Testis (tissue), 3 donors: ENCODE measurements around the gene CORO1A. TPM values are rescaled to one million over a fixed set of nuclear protein-coding genes. Genes with fewer than 3 reads are reported as not detected.

ENCODE experiments used
- DNase-seq: peaks from one replicate; pipeline ENCODE4 v3.0.0-alpha.2; 2019
- H3K27ac ChIP-seq, 2 donors: fragments of 200-600 bp; sonication (generic); one replicate each; pipeline ENCODE4 v1.5.1; 2019
- H3K27me3 ChIP-seq: fragments of 200-600 bp; sonication (generic); one replicate; pipeline ENCODE4 v1.5.1; 2019
- H3K36me3 ChIP-seq: fragments of 200-600 bp; sonication (generic); one replicate; pipeline ENCODE4 v1.5.1; 2017; ENCODE audit warnings: low read depth; ENCODE audit errors: missing control alignments
- H3K4me1 ChIP-seq: fragments of 200-600 bp; sonication (generic); one replicate; pipeline ENCODE4 v1.5.1; 2019
- H3K4me3 ChIP-seq, 2 donors: fragments of 200-600 bp; sonication (generic); one replicate each; pipeline ENCODE4 v1.5.1; 2017 to 2019
- H3K9me3 ChIP-seq: fragments of 200-600 bp; sonication (generic); one replicate; pipeline ENCODE4 v1.5.1; 2017
- POLR2A ChIP-seq: fragments of 450-650 bp; IDR thresholded peaks from one replicate; pipeline ENCODE4 v1.6.1; 2017; ENCODE audit warnings: antibody characterized with exemption, mild to moderate bottlenecking, moderate library complexity
- WGBS, 2 donors: methylation state at CpG; one replicate each; pipeline ENCODE4 v1.1.5; 2018; 5-methylcytosine and 5-hydroxymethylcytosine counted together
- intact Hi-C: fragments of 100-400 bp; cut with DNase I; formaldehyde crosslinking; loops from one replicate; pipeline ENCODE4 v1.15.1; 2023; ENCODE audit warnings: low total_unique reads
- polyA plus RNA-seq: library from polyadenylated mRNA; stranded (reverse); fragments of 350-450 nt; fragmentation: Illumina TruSeq; extraction: RNeasy Lipid Tissue Mini Kit (QIAGEN cat#74804); gene quantifications from one replicate; pipeline ENCODE4 v1.2.3, GENCODE V29; 2014; ENCODE audit warnings: low read depth, low replicate concordance; ENCODE audit not compliant: insufficient read depth
- total RNA-seq, 2 donors: library from RNA; depleted of rRNA; stranded (reverse); fragments of >200 nt; gene quantifications; one replicate each; pipeline ENCODE4 v1.2.3, GENCODE V29; 2016
- TF ChIP-seq, protein P1 (sequence below), 3 experiments: fragments of 450-650 bp in 2 of 3; fragments of 200-600 bp in 1 of 3; sonication (generic) in 1 of 3; IDR thresholded peaks; one replicate each; pipeline ENCODE4 v1.5.1; 2016 to 2019; ENCODE audit warnings: antibody characterized with exemption in 3 of 3, mild to moderate bottlenecking in 2 of 3, moderate library complexity in 1 of 3

The CORO1A gene
- total and polyA plus RNA-seq, 3 donors from 2014 or later, result 4.4 to 19.7 (median 9.6) TPM

DNA sequence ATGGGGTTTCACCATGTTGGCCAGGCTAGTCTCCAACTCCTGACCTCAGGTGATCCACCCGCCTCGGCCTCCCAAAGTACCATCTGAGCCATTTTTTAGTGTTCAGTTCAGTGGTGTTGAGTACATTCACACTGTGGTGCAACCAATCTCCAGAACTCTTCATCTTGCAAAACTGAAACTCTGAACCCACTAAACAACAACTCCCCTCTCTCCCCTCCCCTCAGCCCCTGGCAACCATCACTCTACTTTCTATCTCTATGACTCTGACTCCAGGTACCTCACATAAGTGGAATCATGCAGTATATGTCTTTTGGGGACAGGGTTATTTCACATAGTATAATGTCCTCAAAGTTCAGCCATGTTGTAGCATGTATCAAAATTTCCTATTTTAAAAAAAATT, 41.7 kb upstream of the CORO1A start:
- Histone ChIP-seq H3K4me3 (no peak overlapping the region), H3K4me1 (no peaks in the 10 kb centered on the region), H3K27ac (no peak overlapping the region), H3K36me3 (no peaks in the 10 kb centered on the region), H3K9me3 (no peaks in the 10 kb centered on the region), H3K27me3 (no peaks in the 10 kb centered on the region)
- TF ChIP-seq, protein P1, sequence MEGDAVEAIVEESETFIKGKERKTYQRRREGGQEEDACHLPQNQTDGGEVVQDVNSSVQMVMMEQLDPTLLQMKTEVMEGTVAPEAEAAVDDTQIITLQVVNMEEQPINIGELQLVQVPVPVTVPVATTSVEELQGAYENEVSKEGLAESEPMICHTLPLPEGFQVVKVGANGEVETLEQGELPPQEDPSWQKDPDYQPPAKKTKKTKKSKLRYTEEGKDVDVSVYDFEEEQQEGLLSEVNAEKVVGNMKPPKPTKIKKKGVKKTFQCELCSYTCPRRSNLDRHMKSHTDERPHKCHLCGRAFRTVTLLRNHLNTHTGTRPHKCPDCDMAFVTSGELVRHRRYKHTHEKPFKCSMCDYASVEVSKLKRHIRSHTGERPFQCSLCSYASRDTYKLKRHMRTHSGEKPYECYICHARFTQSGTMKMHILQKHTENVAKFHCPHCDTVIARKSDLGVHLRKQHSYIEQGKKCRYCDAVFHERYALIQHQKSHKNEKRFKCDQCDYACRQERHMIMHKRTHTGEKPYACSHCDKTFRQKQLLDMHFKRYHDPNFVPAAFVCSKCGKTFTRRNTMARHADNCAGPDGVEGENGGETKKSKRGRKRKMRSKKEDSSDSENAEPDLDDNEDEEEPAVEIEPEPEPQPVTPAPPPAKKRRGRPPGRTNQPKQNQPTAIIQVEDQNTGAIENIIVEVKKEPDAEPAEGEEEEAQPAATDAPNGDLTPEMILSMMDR (IDR thresholded peaks at IDR 0.05), result no peak
- TF ChIP-seq POLR2A, result no peak
- intact Hi-C loops, result no loop called here
- WGBS, 2 donors, result 100% methylated on average over 2 of the region's 2 CpGs
- no peak for DNase-seq

GRCh38 chr16:30142672-30143346, 40.6 kb upstream of the CORO1A start:
- DNase-seq, result no peak
- intact Hi-C loops, result no loop called here
- TF ChIP-seq, protein P1 (IDR thresholded peaks at IDR 0.05), result no peak
- TF ChIP-seq POLR2A, result no peak
- 75 to 81% methylated on average over 13 of the region's 13 CpGs for WGBS, 2 donors
- Histone ChIP-seq H3K36me3 (no peaks in the 10 kb centered on the region), H3K4me1 (no peaks in the 10 kb centered on the region), H3K4me3 (no peak overlapping the region), H3K27ac (no peak overlapping the region), H3K27me3 (no peaks in the 10 kb centered on the region), H3K9me3 (no peaks in the 10 kb centered on the region)

GRCh38 chr16:30143347-30143702, 40.1 kb upstream of the CORO1A start:
- no peak overlapping the region for H3K4me3 ChIP-seq
- no peaks in the 10 kb centered on the region for H3K27me3 ChIP-seq
- H3K4me1 ChIP-seq, result no peaks in the 10 kb centered on the region
- DNase-seq, result no peak
- WGBS, 2 donors, result 70 to 80% methylated on average over 2 of the region's 2 CpGs
- no peaks in the 10 kb centered on the region for H3K36me3 ChIP-seq
- TF ChIP-seq POLR2A, result no peak
- TF ChIP-seq, protein P1 (IDR thresholded peaks at IDR 0.05), result no peak
- intact Hi-C loops, result no loop called here
- H3K27ac ChIP-seq, result no peak overlapping the region
- H3K9me3 ChIP-seq, result no peaks in the 10 kb centered on the region

GRCh38 chr16:30144017-30144416, 39.4 kb upstream of the CORO1A start:
- H3K36me3 ChIP-seq, result no peaks in the 10 kb centered on the region
- H3K9me3 ChIP-seq, result no peaks in the 10 kb centered on the region
- H3K4me3 ChIP-seq, result no peak overlapping the region
- no peaks in the 10 kb centered on the region for H3K4me1 ChIP-seq
- intact Hi-C loops, result no loop called here
- H3K27ac ChIP-seq, result no peak overlapping the region
- H3K27me3 ChIP-seq, result no peaks in the 10 kb centered on the region
- DNase-seq, result no peak
- TF ChIP-seq, protein P1 (IDR thresholded peaks at IDR 0.05), result no peak
- TF ChIP-seq POLR2A, result no peak

GRCh38 chr16:30144917-30145316, 38.5 kb upstream of the CORO1A start:
- Histone ChIP-seq H3K4me3 (no peak overlapping the region), H3K9me3 (no peaks in the 10 kb centered on the region), H3K27ac (no peak overlapping the region), H3K36me3 (no peaks in the 10 kb centered on the region), H3K4me1 (no peaks in the 10 kb centered on the region), H3K27me3 (no peaks in the 10 kb centered on the region)
- no peak for DNase-seq
- whole genome bisulfite sequencing, 2 donors, result 90 to 95% methylated on average over 1 of the region's 1 CpG
- intact Hi-C loops, result no loop called here
- TF ChIP-seq, protein P1 (IDR thresholded peaks at IDR 0.05), result no peak
- no peak for TF ChIP-seq POLR2A
